Mammary epithelial cell (primary cell): Measurements from ENCODE around the gene TMEM238.

Experiments
- CTCF ChIP-seq, 2 donors: IDR thresholded peaks in 1 of 2; conservative IDR thresholded peaks in 1 of 2; 2 replicates each; pipeline ENCODE4 v1.5.1; 2011 to 2012; ENCODE audit warnings: inconsistent platforms in 2 of 2, low read length in 2 of 2, mild to moderate bottlenecking in 2 of 2, control low read depth in 1 of 2, low read depth in 1 of 2; ENCODE audit not compliant: insufficient read depth in 1 of 2; ENCODE audit errors: extremely low read depth in 1 of 2
- EZH2 ChIP-seq: IDR thresholded peaks from 2 replicates; pipeline ENCODE4 v1.6.1; 2012; ENCODE audit warnings: low read length, inconsistent platforms, borderline replicate concordance

GRCh38 chr19:55365964-55366363 lies 18.1 kb downstream of the TMEM238 start:
- no peak for TF ChIP-seq CTCF (conservative IDR thresholded peaks at IDR 0.05 in 1 of 2, IDR thresholded peaks at IDR 0.05 in 1 of 2; ENCODE audit: extremely low read depth in 1 of 2, insufficient read depth in 1 of 2, low read depth in 1 of 2, low read length in 2 of 2)
- no peak for TF ChIP-seq EZH2
